ENCODE results near the gene ARSH. TPM values are rescaled to one million over a fixed set of nuclear protein-coding genes. Genes with fewer than 3 reads are reported as not detected.

ARSH gene
- total and polyA plus RNA-seq, 2 of the 8 experiments (the other 6 are each of a cell fraction or from before 2014, with no cell fraction given), result not detected

DNA sequence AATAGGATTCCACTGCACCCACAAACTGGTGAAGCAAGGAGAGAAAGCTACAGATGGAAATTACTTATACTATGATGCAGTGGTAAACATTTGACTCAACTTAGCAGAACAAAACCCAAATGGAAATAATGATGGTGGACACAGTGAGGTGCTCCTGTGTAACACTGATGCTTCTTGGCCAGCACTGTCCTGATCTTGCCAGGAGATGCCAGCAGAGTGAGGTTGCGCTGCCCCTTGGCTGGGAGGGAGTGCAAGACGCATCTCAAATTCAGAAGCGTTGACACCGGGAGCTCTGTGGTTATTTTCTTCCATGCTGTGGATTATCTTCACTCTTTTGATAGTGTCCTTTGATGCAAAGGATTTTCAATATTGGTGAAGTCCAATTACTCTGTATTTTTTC is 22.0 kb upstream of the ARSH start:
- Histone ChIP-seq H2BK15ac (ENCODE audit: low read length) (no peak overlapping the region), H3K27me3 (replicated peaks in 1 of 4; ENCODE audit: control insufficient read depth in 3 of 4, extremely low read depth in 1 of 4, insufficient read depth in 3 of 4, low read length in 3 of 4) (no peaks in the 10 kb centered on the region), H3K23ac (ENCODE audit: insufficient read length) (no peak overlapping the region), H3K36me3 (ENCODE audit: control insufficient read depth in 2 of 4, insufficient read depth in 4 of 4, low read length in 3 of 4) (no peaks in the 10 kb centered on the region; a peak in 1 of 8 replicates), H2BK20ac (ENCODE audit: low read length) (no peak overlapping the region), H3K18ac (ENCODE audit: extremely low read depth, low read length) (no peak overlapping the region), H3K23me2 (ENCODE audit: low read depth, low read length) (no peaks in the 10 kb centered on the region), H2AK5ac (ENCODE audit: low read depth, low read length) (no peak overlapping the region), H3K27ac (ENCODE audit: low read depth, low read length) (no peak overlapping the region), H4K20me1 (replicated peaks in 1 of 2; ENCODE audit: control insufficient read depth in 1 of 2, insufficient read depth in 2 of 2, low read length in 2 of 2) (no peaks in the 10 kb centered on the region), H3K4me1 (replicated peaks in 1 of 4; ENCODE audit: control insufficient read depth in 3 of 4, insufficient read depth in 4 of 4, low read length in 3 of 4) (no peaks in the 10 kb centered on the region), H4K91ac (replicated peaks; ENCODE audit: insufficient read length, low read length) (no peak overlapping the region), H3K4me2 (ENCODE audit: insufficient read depth in 1 of 2, low read depth in 2 of 2, low read length in 2 of 2) (no peak overlapping the region), H3K79me1 (ENCODE audit: low read depth, low read length) (no peaks in the 10 kb centered on the region), H3K56ac (replicated peaks; ENCODE audit: insufficient read length, low read depth, low read length) (no peak overlapping the region), H2AFZ (ENCODE audit: low read length) (no peak overlapping the region), H4K5ac (ENCODE audit: insufficient read length, low read depth, low read length) (no peak overlapping the region), H2BK12ac (ENCODE audit: low read depth, low read length) (no peak overlapping the region), H3K79me2 (ENCODE audit: control insufficient read depth in 1 of 2, insufficient read depth in 2 of 2, low read length in 2 of 2) (no peaks in the 10 kb centered on the region), H3K4me3 (ENCODE audit: extremely low read depth in 1 of 4, insufficient read depth in 2 of 4, low read depth in 3 of 4, low read length in 4 of 4) (no peak overlapping the region), H3K14ac (ENCODE audit: insufficient read length) (no peak overlapping the region), H2BK5ac (ENCODE audit: low read depth, low read length) (no peak overlapping the region), H4K8ac (ENCODE audit: extremely low read depth, insufficient read depth, low read length) (no peak overlapping the region), H3K4ac (replicated peaks; ENCODE audit: insufficient read length, low read depth, low read length) (no peak overlapping the region), H3K9ac (replicated peaks in 1 of 4; ENCODE audit: extremely low read depth in 1 of 4, low read depth in 3 of 4, low read length in 3 of 4) (no peak overlapping the region), H2BK120ac (replicated peaks; ENCODE audit: low read depth, low read length) (no peak overlapping the region), H3K9me3 (ENCODE audit: insufficient read depth in 2 of 2, low read depth in 1 of 2, low read length in 1 of 2) (peaks cover 0 to 6% of the 10 kb centered on the region in 2 experiments; a peak in 2 of 4 replicates)
- WGBS, 2 experiments (ENCODE audit: extremely low coverage in 1 of 2, insufficient coverage in 1 of 2, insufficient read length in 1 of 2, insufficient replicate concordance in 2 of 2, low coverage in 1 of 2, low lambda C conversion rate in 2 of 2, missing lambda C conversion rate in 1 of 2), result 92% methylated on average over 4 of the region's 4 CpGs; no CpG with 5 or more reads in 1 of the 2 experiments
- FAIRE-seq (no peak), DNase-seq (ENCODE audit: low read depth in 1 of 2, low spot score in 2 of 2) (no peak)
- CTCF ChIA-PET (ENCODE audit: partially characterized antibody), result interaction anchor here (1.0 kb wide), 1 partner anchor 10 kb away, joined by 4 read pairs; no protein-coding TSS in a partner anchor
- POLR2A ChIA-PET (ENCODE audit: partially characterized antibody), result no interaction called here
- TF ChIP-seq NANOG (IDR thresholded peaks at IDR 0.05; ENCODE audit: insufficient read depth, low read depth, low read length, poor library complexity, severe bottlenecking), result no peak
- TF ChIP-seq HDAC2 (IDR thresholded peaks at IDR 0.05; ENCODE audit: borderline replicate concordance in 1 of 2, low read depth in 2 of 2, low read length in 2 of 2), result no peak
- TF ChIP-seq FOSL1 (IDR thresholded peaks at IDR 0.05; ENCODE audit: insufficient read depth, low read depth, low read length), result no peak
- peak; percentile 27 to 39 for TF ChIP-seq RAD21 (IDR thresholded peaks at IDR 0.05 in 1 of 2, conservative IDR thresholded peaks at IDR 0.05 in 1 of 2; ENCODE audit: low read depth in 2 of 2, low read length in 2 of 2)
- no peak for TF ChIP-seq KDM5A (IDR thresholded peaks at IDR 0.05; ENCODE audit: low read length)
- TF ChIP-seq, protein P1, sequence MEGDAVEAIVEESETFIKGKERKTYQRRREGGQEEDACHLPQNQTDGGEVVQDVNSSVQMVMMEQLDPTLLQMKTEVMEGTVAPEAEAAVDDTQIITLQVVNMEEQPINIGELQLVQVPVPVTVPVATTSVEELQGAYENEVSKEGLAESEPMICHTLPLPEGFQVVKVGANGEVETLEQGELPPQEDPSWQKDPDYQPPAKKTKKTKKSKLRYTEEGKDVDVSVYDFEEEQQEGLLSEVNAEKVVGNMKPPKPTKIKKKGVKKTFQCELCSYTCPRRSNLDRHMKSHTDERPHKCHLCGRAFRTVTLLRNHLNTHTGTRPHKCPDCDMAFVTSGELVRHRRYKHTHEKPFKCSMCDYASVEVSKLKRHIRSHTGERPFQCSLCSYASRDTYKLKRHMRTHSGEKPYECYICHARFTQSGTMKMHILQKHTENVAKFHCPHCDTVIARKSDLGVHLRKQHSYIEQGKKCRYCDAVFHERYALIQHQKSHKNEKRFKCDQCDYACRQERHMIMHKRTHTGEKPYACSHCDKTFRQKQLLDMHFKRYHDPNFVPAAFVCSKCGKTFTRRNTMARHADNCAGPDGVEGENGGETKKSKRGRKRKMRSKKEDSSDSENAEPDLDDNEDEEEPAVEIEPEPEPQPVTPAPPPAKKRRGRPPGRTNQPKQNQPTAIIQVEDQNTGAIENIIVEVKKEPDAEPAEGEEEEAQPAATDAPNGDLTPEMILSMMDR (IDR thresholded peaks at IDR 0.05; ENCODE audit: control extremely low read depth in 1 of 3, insufficient read depth in 1 of 3, low read depth in 1 of 3, low read length in 3 of 3), result peak; percentile 25 to 29 (median 25); a peak in 3 of 4 replicates
- no peak for TF ChIP-seq EGR1 (IDR thresholded peaks at IDR 0.05; ENCODE audit: borderline replicate concordance, low read depth, low read length)

Measured in H1 (cell line).